ENCODE data around the gene TAOK3. TPM values are rescaled to one million over a fixed set of nuclear protein-coding genes. Genes with fewer than 3 reads are reported as not detected.
"Not testable (repeated sequence)": the region's sequence is repeated elsewhere in the genome, so short reads cannot be mapped to it uniquely, and the experiment has no call there.

Gene TAOK3
- total RNA-seq, 2 donors from 2014 or later: 52.2 to 52.5 TPM

DNA sequence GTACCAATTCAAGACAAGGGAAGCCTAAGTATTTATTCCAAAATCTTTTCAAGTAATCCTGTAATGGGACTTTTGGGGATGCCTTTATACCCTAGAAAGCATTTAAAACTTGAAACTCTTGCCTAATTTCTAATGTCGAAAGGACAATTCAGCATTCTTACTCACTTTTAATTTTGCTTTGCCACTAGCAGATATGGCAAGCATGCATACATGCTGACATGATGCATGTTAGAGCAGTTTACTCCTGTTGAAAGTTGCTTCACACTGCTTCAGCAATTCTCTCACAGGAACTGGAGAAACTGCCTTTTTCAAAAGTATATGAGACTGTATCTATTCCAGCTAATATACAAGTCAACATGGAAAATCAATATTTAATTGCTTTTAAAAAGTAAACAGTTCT lies 79.9 kb downstream of the TAOK3 start:
- Histone ChIP-seq H3K9me3 (no peaks in the 10 kb centered on the region), H3K36me3 (no peaks in the 10 kb centered on the region), H3K4me1 (replicated peaks) (no peaks in the 10 kb centered on the region), H3K27ac (no peak overlapping the region), H3K4me3 (no peak overlapping the region), H3K27me3 (replicated peaks; ENCODE audit: insufficient read depth) (no peaks in the 10 kb centered on the region)
- DNase-seq (ENCODE audit: low spot score): no peak
- TF ChIP-seq, protein P1, sequence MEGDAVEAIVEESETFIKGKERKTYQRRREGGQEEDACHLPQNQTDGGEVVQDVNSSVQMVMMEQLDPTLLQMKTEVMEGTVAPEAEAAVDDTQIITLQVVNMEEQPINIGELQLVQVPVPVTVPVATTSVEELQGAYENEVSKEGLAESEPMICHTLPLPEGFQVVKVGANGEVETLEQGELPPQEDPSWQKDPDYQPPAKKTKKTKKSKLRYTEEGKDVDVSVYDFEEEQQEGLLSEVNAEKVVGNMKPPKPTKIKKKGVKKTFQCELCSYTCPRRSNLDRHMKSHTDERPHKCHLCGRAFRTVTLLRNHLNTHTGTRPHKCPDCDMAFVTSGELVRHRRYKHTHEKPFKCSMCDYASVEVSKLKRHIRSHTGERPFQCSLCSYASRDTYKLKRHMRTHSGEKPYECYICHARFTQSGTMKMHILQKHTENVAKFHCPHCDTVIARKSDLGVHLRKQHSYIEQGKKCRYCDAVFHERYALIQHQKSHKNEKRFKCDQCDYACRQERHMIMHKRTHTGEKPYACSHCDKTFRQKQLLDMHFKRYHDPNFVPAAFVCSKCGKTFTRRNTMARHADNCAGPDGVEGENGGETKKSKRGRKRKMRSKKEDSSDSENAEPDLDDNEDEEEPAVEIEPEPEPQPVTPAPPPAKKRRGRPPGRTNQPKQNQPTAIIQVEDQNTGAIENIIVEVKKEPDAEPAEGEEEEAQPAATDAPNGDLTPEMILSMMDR (IDR thresholded peaks at IDR 0.05): no peak
- TF ChIP-seq POLR2A (IDR thresholded peaks at IDR 0.05): no peak
- no peak for TF ChIP-seq POLR2AphosphoS5 (IDR thresholded peaks at IDR 0.05)
- intact Hi-C loops (cut with DNase I): no loop called here
- 93% methylated on average over 1 of the region's 1 CpG for WGBS

GRCh38 chr12:118290130-118290529 lies 82.6 kb downstream of the TAOK3 start:
- H3K27me3 ChIP-seq (replicated peaks; ENCODE audit: insufficient read depth): no peaks in the 10 kb centered on the region
- 64% methylated on average over 3 of the region's 3 CpGs for WGBS
- H3K4me3 ChIP-seq: no peak overlapping the region
- intact Hi-C loops (cut with DNase I): no loop called here
- no peaks in the 10 kb centered on the region for H3K4me1 ChIP-seq (replicated peaks)
- H3K9me3 ChIP-seq: no peaks in the 10 kb centered on the region
- DNase-seq (ENCODE audit: low spot score): no peak
- H3K36me3 ChIP-seq: no peaks in the 10 kb centered on the region
- TF ChIP-seq POLR2A (IDR thresholded peaks at IDR 0.05): no peak
- no peak for TF ChIP-seq POLR2AphosphoS5 (IDR thresholded peaks at IDR 0.05)
- TF ChIP-seq, protein P1 (IDR thresholded peaks at IDR 0.05): no peak
- H3K27ac ChIP-seq: no peak overlapping the region

GRCh38 chr12:118288174-118288573 lies 84.5 kb downstream of the TAOK3 start:
- no peak overlapping the region for H3K4me3 ChIP-seq
- H3K4me1 ChIP-seq (replicated peaks): no peaks in the 10 kb centered on the region
- TF ChIP-seq POLR2A (IDR thresholded peaks at IDR 0.05): no peak
- TF ChIP-seq POLR2AphosphoS5 (IDR thresholded peaks at IDR 0.05): no peak
- TF ChIP-seq, protein P1 (IDR thresholded peaks at IDR 0.05): no peak
- no peaks in the 10 kb centered on the region for H3K36me3 ChIP-seq
- H3K27ac ChIP-seq: no peak overlapping the region
- intact Hi-C loops (cut with DNase I): no loop called here
- DNase-seq (ENCODE audit: low spot score): no peak
- WGBS: 97% methylated on average over 1 of the region's 1 CpG
- no peaks in the 10 kb centered on the region for H3K27me3 ChIP-seq (replicated peaks; ENCODE audit: insufficient read depth)
- H3K9me3 ChIP-seq: no peaks in the 10 kb centered on the region

DNA sequence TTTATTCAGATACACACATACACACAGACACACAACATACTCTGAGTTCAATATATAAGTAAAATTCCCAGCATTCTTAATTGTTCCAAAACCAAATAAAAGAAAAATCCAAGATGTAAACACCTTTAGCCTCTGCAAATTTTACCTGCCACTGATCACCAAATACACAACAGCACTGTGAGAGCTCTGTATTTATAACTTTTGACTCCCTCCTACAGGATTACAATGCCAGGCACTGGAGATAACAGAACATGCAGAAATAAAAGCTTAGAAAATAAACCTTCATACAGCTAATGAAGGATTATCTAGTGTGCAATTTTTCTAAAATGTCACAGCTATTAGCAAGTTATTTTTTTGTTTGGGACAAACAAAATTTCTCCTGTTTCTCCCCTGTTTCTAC lies 85.0 kb downstream of the TAOK3 start:
- H3K27me3 ChIP-seq (replicated peaks; ENCODE audit: insufficient read depth): no peaks in the 10 kb centered on the region
- no peaks in the 10 kb centered on the region for H3K4me1 ChIP-seq (replicated peaks)
- DNase-seq (ENCODE audit: low spot score): no peak
- H3K4me3 ChIP-seq: no peak overlapping the region
- TF ChIP-seq, protein P1 (IDR thresholded peaks at IDR 0.05): no peak
- TF ChIP-seq POLR2A (IDR thresholded peaks at IDR 0.05) (no peak), POLR2AphosphoS5 (IDR thresholded peaks at IDR 0.05) (no peak)
- H3K9me3 ChIP-seq: no peaks in the 10 kb centered on the region
- H3K27ac ChIP-seq: no peak overlapping the region
- H3K36me3 ChIP-seq: no peaks in the 10 kb centered on the region
- intact Hi-C loops (cut with DNase I): no loop called here

DNA sequence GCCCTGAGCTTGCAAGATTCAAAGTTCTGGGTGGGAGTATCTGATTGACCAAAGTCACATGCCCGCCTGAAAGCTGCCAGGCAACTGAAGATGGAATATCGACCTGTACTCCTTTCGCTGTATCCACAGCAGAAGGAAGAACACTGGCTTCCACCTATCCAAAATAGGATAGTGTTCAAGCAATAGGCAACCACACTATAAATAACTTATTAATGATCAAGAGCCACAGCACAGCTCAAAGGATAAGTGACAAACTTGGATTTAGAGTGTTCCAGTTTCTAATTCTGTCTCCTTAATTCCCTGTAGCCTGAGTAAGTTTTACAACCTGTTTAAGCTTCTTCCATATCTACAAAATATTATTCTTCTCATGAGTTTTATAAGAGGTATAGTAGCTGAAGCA lies 89.9 kb downstream of the TAOK3 start:
- no peaks in the 10 kb centered on the region for H3K36me3 ChIP-seq
- no peaks in the 10 kb centered on the region for H3K4me1 ChIP-seq (replicated peaks)
- H3K27ac ChIP-seq: no peak overlapping the region
- no peaks in the 10 kb centered on the region for H3K9me3 ChIP-seq
- no peak for DNase-seq (ENCODE audit: low spot score)
- H3K4me3 ChIP-seq: no peak overlapping the region
- WGBS: 98% methylated on average over 3 of the region's 3 CpGs
- TF ChIP-seq POLR2A (IDR thresholded peaks at IDR 0.05) (no peak), POLR2AphosphoS5 (IDR thresholded peaks at IDR 0.05) (no peak)
- TF ChIP-seq, protein P1 (IDR thresholded peaks at IDR 0.05): no peak
- intact Hi-C loops (cut with DNase I): no loop called here
- no peaks in the 10 kb centered on the region for H3K27me3 ChIP-seq (replicated peaks; ENCODE audit: insufficient read depth)

GRCh38 chr12:118278288-118278687 lies 94.4 kb downstream of the TAOK3 start:
- H3K4me3 ChIP-seq; H3K4me1 ChIP-seq (replicated peaks); H3K27ac ChIP-seq; DNase-seq (ENCODE audit: low spot score); H3K27me3 ChIP-seq (replicated peaks; ENCODE audit: insufficient read depth); H3K36me3 ChIP-seq; intact Hi-C loops (cut with DNase I); H3K9me3 ChIP-seq: not testable (repeated sequence)
- 100% methylated on average over 1 of the region's 1 CpG for WGBS

Data from prostate gland (tissue), 2 donors.